ENCODE results near the gene MAST2.

- TF ChIP-seq CTCF (IDR thresholded peaks at IDR 0.05): no peak
- TF ChIP-seq POLR2AphosphoS5 (IDR thresholded peaks at IDR 0.05; ENCODE audit: low read depth, low read length): no peak
- no peak for TF ChIP-seq REST (IDR thresholded peaks at IDR 0.05; ENCODE audit: insufficient read depth in 1 of 2, low read depth in 2 of 2, low read length in 1 of 2)
- TF ChIP-seq SIN3A (IDR thresholded peaks at IDR 0.05; ENCODE audit: borderline replicate concordance, insufficient read depth, low read depth, low read length): no peak
These were observed 257.7 kb downstream of the MAST2 start for GRCh38 chr1:46061146-46061545.
